Measurements from ENCODE around the gene C1orf115.
A peak's percentile ranks its signal among the peaks of the same experiment; 100 is the strongest.
"Not testable (repeated sequence)": the region's sequence is repeated elsewhere in the genome, so short reads cannot be mapped to it uniquely, and the experiment has no call there.

Gene C1orf115

DNA sequence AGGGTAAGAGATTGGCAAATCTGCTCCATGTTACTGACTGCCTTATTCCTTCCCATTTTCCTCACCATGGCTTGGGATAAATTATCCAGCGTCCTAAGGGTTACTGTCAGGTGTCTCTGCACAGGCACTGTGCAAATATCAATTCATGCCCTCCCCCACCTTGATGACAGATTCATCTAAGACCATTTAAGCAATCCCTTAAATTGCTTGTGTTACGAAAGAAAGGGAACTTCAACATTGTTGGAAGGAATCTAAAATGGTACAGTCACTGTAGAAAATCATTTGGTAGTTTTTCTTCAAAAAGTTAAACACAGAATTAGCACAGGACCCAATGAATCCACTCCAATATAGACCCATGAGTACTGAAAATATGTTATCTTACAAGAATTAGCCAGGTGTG is 40.3 kb downstream of the C1orf115 start:
- DNase-seq = no peak

DNA sequence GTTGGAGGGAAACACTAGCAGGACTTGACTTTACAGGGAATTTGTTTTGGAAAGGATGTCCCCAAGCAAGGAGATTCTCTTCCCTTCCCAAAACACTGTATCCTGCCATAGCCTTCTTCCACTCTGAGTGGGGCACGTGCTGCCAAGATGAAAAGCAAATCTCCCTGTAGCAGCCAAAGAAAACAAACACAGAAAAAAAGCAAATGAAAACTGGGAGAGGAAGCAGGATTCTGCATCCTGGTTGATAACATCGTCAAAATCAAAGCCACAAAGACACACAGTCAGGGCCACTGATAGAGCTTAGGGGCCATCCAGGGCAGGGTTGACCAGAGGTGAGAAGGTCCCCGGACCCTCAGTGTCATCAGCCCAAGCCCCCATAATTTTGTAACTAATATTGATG is 42.0 kb downstream of the C1orf115 start:
- no peak for DNase-seq

DNA sequence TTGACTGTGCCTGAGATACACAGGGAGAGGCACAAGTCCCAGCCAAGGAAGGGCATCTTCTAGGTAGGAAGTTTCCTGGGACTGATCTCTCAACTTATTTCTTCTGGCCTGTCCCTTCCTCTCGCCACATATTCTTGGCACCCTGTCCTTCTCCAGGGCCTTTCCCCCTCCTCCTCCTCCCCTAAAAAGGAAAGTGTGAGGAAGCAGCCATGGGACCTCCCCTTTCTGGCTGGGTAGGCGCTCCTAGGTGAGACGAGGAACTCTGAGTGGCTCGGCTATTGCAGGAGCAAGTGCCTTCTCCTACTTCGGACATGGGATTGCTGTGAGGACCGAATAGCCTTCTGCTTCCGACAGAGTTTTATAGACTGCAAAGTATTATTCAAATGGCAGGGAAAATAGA is 42.5 kb downstream of the C1orf115 start:
- no peak for DNase-seq

DNA sequence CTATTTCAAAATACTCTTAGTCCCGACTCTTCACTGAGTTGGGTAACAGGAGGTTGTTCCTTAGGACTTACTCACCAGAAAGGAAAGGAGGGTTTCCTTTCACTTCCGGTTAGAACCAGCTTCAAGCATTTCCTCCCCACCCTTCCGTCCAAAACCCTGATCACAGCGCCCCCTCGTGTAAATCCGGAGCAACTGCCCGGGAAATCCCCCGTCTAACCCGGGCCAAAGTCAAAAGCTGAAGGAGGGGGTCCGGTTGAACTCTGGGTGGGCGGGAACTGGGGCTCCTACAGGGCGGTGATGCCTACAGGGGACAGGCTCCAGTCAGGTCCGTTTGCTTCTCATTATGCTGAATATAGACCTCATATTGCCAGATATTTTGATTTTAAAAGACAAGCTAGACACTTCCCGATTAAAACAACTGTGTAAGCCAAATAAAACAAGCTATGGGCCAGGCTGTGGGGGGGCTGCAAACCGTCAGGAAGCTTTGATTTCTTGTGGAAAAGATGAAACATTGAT is 43.0 kb downstream of the C1orf115 start:
- peak; percentile 76 for DNase-seq

DNA sequence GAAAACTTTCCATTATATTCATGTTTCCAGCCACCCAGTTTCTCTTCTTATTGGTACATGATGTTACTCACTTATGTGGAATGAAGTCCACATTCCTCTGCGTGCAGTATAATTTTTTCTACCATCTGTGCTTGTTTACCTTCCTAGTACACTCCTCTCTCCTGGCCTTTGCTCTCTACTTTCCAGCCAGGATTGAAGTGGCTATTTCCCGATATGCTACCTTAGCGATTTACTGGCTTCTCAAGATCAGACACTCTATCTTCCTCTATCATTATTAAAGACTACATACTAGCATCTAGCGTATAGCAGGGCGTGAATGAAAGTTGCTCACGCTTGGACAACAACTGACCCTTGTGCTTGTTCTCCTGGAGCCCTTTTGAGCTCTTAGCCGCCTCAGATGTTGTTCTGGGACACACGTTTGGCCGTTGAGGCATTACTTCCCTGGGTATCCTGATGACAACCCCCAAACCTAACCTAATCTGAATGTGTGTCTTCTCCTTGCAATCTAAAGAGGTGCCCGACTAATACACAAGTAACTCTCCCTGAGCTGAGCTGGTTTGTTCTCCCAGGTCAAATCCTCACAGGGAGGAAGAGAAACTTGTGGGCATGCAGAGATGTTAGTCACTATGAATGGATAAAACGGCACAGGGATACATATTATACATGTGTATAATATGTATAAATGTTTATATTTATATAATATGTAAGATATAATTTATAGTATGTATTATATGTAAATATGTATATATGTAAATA is 44.6 kb downstream of the C1orf115 start:
- no peak for DNase-seq

DNA sequence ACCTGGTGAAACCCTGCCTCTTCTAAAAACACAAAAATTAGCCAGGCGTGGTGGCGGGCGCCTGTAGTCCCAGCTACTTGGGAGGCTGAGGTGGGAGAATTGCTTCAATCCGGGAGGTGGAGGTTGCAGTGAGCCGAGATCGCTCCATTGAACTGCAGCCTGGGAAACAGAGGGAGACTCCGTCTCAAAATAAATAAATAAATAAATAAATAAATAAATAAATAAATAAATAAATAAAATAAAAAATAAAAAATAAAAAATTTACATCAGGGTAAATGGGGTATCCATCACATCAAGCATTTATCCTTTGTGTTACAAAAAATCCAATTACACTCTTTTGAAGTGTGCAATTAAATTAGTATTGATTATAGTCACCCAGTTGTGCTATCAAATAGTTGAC is 46.1 kb downstream of the C1orf115 start:
- DNase-seq = not testable (repeated sequence)

DNA sequence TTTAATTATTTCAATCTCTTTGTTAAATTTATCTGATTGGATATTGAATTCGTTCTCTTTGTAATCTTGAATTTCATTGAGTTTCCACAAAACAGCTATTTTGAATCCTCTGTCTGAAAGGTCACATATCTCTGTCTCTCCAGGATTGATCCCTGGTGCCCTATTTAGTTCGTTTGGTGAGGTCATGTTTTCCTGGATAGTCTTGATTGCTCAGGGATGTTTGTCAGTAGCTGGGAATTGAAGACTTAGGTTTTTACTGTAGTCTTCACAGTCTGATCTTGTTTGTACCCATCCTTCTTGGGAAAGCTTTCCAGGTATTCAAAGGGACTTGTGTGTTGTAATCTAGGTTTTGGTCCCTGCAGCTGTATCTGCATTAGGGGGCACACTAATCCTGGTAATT is 51.2 kb downstream of the C1orf115 start:
- DNase-seq = no peak

DNA sequence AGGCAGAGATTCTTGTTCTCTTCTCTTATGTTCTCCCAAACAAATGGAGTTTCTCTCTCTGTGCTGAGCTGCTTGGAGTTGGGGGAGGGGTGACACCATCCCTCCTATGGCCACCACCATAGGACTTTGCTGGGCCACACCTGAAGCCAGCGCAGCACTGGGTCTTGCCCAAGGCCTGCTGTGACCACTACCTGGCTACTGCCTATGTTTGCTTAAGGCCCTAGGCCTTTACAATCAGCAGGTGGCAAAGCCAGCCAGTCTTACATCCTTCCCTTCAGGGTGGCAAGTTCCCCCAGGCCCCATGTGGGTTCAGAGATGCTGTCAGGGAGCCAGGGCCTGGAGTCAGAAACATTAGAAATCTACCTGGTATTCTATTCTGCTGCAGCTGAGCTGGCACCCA is 51.7 kb downstream of the C1orf115 start:
- no peak for DNase-seq

DNA sequence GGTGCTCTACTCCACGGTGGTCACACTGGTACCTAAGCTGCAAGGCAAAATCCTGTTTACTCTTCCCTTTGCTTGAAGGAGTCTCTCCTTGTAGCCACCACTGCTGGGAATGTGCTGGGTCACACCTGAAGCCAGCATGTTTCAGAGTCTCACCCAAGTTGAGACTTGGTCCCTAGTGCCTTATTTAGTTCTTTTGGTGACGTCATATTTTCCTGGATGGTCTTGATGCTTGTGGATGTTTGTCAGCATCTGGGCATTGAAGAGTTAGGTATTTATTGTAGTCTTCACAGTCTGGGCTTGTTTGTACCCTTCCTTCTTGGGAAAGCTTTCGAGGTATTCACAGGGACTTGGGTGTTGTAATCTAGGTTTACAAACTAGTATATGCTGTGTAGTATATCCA is 52.4 kb downstream of the C1orf115 start:
- DNase-seq = no peak

DNA sequence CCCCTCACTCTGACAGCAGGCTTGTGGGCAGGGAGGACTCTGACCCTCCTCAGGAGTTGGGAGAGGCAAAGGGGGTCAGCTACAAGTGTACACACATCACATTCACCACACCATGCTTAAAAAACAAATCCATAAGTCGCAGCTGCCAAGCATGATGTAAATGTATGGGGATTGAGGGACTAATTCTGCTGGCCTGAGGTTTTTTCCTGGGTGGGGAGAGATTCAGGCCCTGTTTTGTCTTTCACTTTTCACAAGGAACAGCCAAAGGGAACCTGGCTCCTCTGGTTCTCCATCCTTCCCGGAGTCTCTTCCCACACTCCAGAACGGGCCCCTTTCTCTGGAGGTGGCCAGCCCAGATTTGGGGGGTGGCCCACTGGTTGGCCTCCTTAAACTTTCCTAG is 56.7 kb downstream of the C1orf115 start:
- DNase-seq = no peak

DNA sequence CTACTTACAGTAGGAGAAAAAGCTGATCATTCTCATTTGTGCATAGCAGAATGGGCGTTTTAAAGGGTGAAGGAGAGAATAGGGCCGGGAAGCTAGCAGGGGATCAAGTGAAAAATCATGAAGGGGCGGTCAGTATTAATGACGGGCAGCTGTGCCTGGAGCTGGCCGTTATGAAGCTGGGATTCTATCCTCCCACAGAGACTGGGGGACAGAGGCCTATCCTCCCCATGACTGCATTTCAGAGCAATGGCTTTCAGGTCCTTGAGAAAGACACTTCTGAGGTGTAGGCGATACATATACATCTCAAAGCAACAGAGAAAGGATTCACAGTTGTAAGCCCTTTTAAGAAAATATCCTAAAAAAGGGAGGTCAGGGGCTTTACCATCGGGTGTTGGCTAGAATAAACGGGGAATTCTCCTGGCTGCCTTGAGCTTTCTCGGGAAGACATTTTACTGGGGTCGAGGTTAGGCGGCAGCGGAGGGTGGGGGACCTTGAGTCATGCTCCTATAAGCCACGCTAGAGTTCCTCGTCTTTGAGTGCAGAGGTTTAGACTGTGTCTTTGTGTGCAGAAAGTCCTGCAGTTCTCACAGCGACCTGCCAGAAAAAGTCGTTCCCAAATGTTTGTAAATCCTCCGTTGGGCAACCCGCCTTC is 57.4 kb downstream of the C1orf115 start:
- no peak for DNase-seq

DNA sequence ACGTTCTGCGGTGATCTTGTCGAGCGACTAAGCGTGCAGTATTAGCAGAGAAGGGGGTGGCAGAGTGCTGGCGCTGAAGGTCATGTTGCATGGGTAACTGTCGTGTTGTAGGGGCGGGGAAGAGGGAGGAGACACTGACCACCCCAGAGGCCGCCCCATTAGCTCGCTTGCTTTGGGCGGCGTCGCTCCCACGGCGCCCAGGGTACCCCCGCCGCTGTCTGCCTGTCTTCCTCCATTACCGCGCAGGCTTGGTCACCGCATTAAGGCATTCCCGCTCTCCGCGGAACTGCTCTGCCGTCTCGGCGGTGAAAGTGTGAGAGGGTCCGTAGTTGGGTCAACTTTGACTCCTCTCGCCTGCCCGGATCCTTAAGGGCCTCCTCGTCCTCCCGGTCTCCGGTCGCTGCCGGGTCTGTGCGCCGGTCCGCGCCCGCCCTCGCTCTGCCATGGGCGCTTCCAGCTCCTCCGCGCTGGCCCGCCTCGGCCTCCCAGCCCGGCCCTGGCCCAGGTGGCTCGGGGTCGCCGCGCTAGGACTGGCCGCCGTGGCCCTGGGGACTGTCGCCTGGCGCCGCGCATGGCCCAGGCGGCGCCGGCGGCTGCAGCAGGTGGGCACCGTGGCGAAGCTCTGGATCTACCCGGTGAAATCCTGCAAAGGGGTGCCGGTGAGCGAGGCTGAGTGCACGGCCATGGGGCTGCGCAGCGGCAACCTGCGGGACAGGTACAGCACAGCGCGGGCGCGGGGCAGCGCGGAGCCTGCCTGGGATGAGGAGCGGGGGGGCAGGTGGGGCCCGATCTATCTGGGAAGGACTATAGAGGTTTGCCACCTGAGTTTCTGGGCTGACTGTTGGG is 58.1 kb downstream of the C1orf115 start, which contains the start of gene MTARC2:
MTARC2 (plus strand) TSS at position 234 of the 846 bp plus-strand sequence; CDS start at position 444, 210 bp downstream.
- peak; percentile 68 for DNase-seq

Data from NCI-H1105 treated with DMSO at 0.1 percent for 48 hours (cell line).